Stimulated activated CD4-positive, alpha-beta T cell treated with anti-CD3 and anti-CD28 coated beads, TNF-alpha, amount 100 ng/mL, for 48 hours (primary cell): ENCODE data around the gene LYPD8.

Experiments
- DNase-seq, 3 donors: peaks; one replicate each; pipeline ENCODE4 v3.0.0-alpha.2; 2020; ENCODE audit warnings: low read depth in 3 of 3

Gene LYPD8

DNA sequence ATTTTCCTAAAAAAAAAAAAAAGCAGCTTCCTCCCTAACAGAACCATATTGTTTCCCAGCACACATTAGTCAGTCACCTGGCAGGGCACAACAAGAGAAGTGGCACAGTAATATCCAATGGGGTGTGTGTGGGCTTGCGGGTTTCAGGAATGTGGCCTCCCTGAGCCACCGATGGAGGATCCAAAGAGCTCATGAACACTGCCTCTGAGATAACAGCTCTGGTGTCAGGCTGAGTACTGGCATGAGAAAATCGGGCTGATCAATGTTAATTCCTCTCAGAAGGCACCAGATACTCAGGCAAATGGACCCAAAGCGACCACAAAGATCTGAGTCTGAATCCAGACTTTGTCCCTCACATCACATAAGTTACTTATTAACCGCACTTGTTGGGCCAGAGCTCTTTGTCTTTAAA, 2.2 kb upstream of the LYPD8 start:
- DNase-seq: no peak

GRCh38 chr1:248756636-248757035, 1.1 kb upstream of the LYPD8 start:
- no peak for DNase-seq

GRCh38 chr1:248756151-248756550, 592 bp upstream of the LYPD8 start:
- DNase-seq: no peak

DNA sequence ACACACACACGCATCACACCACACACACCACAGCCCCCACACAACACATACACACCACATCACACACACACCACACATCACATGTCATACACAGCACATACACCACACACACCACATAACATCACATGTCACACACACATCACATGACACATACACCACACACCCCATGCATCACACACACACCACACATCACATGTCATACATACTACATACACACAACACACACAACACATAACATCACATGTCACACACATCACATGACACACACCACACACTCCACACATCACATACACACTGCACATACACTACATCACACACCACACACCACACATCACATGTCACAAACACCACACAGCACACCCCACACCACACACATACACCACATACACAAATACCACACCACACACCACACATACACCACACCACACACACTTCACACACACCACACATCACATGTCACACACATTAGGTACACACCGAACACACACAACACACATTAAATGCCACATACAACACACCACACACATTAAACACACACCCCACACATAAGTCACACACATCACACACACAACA, 1.8 kb downstream of the LYPD8 start:
- no peak for DNase-seq

GRCh38 chr1:248753029-248753594, 2.4 kb downstream of the LYPD8 start:
- no peak for DNase-seq

GRCh38 chr1:248752161-248753028, 3.2 kb downstream of the LYPD8 start:
- DNase-seq: no peak

DNA sequence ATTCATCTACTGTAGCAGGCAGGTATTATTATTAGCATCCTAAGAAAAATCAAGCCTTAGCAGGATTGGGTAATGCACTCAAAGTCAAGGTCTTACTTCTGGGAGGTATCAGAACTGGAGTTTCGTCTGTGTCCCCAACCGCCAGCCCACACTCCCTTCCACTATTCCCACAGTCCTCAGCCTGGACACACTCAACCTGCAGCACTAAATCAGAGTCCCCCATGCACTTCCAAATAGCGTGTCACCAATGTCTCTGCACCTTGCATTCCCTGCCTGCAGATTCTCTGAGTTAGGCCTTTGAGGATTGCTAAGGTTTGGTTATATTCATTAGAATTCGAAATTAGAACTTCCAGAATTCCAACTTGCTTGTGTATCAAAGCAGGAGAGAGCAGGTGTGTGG, 3.9 kb downstream of the LYPD8 start:
- no peak for DNase-seq

DNA sequence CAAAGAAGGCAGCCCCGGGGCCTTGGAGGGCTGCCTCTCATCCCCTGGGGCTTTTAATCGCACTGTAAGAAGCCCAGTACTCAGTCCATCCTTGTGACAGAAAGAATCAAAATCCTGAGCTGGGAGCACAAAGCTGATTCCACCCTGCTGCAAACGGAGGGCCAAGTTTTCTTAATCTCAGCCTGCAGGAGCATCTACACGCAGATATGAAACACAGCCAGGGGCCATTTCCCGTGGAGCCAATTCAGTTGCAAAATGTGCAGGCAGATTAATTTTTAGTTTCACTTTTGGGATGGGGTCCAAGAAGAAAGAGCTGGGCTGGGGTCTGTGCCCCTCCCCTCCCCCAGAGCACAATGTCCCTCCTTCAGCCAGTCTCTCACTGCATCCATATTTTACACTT, 4.4 kb downstream of the LYPD8 start:
- no peak for DNase-seq

DNA sequence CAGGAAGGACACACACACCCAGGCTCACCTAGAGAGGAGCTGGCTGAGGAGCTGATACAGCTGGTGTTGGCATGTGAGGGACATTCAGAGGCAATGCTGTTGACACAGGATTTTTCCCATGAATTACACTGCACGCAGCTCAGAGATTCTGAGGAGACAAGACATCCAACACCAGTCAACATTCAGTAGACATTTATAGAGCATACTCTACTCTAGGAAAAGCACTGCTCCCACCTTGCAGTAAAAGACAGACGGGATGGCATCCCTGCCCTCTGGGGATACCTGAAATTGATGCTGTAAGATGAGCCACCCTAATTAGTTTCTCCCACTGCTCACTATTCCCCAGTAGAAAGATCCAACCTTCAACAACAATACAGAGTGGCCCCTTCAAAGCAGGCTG, 5.1 kb downstream of the LYPD8 start:
- no peak for DNase-seq

DNA sequence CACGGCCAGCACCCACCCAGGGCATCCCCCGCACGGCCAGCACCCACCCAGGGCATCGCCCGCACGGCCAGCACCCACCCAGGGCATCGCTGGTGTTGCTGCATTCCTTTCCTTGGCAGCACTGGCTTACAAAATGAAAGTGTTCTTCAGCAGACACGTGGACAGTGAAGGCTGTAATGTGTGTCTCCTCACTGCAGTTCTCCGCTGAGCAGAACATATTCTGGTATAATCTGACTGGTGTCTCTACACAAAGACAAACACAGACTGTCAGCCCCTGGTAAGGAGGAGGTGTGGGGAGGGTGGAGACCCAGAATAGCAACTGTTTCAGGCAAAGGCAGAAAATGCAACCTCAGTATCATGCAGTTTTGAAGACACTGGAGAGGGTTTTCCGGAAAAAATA, 7.3 kb downstream of the LYPD8 start:
- no peak for DNase-seq

DNA sequence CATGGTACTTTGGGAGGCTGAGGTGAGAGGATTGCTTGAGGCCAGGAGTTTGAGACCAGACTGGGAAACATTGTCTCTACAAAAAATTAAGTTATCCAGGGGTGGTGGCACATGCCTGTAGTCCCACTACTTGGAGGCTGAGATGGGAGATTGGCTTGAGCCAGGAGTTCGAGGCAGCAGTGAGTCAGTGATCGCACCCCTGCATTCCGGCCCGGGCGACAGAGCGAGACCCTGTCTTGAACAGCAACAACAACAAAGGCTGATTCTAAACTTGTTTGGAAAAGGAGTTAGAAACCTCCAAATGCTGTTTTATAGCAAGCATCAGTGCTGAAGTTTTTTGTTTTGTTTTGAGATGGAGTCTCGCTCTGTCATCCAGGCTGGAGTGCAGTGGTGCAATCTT, 14.7 kb downstream of the LYPD8 start:
- DNase-seq: no peak

DNA sequence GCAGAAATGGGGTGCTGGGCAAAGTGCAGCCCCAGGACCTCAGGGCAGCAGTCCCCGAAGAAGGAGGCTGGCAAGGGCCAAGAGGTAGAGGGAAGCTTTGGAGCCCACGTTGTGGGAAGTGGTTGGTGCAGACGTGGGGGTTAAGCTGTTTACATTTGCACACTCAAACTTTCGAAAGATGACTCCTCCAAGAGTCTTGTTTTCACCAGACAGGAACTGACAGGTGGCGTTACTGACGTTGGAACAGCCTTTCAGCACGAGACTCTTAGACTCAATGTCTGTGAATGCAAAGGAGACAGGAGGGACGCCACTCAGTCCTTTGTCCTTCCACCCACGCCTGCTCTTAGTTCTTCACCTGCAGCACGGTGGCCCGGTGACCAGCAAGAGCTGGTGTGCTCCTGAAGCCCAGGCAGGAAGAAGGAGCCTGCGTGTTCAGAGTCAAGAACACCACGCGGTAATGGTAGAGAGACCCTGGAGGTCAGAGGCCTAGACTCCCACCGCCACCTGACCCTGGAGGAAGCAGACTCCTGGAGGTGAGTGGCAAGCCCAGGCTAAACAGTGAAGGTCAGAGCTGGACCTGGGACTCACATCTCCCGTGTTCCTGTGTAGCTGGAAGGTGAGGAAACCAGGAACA, 15.9 kb downstream of the LYPD8 start:
- no peak for DNase-seq

GRCh38 chr1:248737457-248737856, 18.1 kb downstream of the LYPD8 start:
- no peak for DNase-seq

DNA sequence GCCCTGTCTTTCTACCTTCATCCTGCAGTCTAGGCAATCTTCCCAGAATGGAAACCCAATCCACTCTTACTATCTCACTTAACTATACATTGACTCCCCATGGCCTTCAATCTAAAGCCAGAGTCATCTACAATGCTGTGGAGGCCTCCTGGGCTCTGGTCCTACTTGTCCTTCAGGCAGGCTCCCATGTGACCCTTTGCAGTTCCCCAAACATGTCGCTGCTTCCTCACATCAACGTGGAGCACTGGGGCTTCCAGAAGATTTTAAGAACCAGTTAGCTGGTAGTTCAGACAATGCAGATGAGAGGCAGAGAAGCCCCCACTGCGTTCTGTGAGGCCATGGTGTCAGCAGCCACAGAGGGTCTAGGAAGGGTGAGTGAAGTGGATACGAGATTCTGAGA, 18.6 kb downstream of the LYPD8 start:
- DNase-seq: no peak

- DNase-seq: no peak
Observed at GRCh38 chr1:248733566-248733965, 22.0 kb downstream of the LYPD8 start.

DNA sequence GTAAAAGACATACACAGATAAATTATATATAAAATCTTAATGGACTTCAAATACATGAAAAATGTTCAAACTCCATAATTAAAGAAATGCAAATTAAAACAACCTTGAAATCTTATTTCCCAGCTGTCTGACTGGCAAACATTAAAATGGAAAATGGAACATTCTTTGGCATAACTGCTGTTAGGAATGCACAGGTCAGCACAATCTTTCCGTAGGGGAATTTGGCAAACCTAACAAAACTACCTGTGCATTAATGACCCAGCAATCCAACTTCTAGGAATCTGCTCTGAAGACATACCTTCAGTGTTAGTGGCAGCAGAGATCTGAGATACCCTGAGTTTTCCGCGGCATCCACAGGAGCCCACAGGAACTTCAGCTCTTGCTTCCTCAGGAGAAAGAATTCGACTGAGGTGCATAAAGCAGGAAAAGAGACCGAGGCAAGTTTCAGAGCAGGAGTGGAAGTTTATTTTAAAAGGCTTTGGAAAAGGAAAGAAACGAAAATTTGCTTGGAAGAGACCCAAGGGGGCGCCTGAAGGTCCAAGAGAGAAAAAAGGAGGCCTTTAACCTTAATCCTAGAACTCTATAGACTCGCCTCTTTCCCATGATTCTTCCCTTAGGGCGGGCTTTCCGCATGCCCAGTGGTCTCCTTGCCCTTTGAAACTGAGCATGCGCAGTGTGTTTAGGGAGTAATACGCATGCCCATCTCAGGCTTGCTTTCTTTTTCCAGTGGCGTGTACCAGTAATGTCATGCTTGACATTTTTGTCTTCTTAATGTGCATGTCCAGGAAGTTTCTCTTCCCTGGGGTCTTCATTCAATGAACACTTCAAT, 24.8 kb downstream of the LYPD8 start:
- DNase-seq: no peak

GRCh38 chr1:248714248-248714647, 41.3 kb downstream of the LYPD8 start:
- DNase-seq: no peak

DNA sequence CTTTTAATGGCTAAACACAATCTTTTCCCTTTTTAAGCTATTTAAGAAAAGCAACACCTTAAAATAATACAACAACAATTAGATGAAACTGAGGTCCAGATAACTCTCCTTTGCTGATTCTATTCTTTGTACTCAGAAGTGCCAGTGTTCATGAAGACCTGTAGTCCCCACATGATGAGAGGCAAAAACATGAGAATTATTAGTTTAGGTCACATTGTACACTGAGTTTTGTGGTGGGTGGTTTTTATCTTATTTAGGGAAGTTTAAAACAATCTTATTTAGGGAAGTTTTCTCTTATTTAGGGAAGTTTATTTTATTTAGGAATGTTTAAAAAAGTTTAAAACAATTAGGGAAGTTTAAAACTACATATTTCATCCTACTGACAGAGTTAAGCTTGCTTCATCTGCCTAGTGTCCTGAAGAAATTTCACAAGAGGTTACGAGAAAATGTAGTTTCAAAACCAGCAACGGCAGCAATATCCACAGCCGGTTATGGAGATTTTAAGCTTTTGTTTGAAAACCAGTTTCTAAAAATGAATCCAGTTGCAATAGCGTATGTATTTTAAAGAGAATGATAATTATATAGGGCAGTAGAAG, 45.2 kb downstream of the LYPD8 start:
- no peak for DNase-seq

- no peak for DNase-seq
Observed at GRCh38 chr1:248704606-248705005, 51.0 kb downstream of the LYPD8 start.

GRCh38 chr1:248703674-248704073, 51.9 kb downstream of the LYPD8 start:
- DNase-seq: no peak

GRCh38 chr1:248702714-248703113, 52.8 kb downstream of the LYPD8 start, which contains the start of gene OR14I1:
Gene OR14I1 (minus strand): TSS chr1:248702766.
- no peak for DNase-seq
